HG03060 (cell line): Measurements from ENCODE around the gene ZNF480.
"Not testable (repeated sequence)": the region's sequence is repeated elsewhere in the genome, so short reads cannot be mapped to it uniquely, and the experiment has no call there.

Experiments
- ATAC-seq: cut with Tn5 transposase; IDR thresholded peaks from one replicate; pipeline ENCODE4 v1.9.1; 2021; ENCODE audit warnings: low read depth, moderate number of reproducible peaks; ENCODE audit not compliant: unreplicated experiment

The ZNF480 gene

DNA sequence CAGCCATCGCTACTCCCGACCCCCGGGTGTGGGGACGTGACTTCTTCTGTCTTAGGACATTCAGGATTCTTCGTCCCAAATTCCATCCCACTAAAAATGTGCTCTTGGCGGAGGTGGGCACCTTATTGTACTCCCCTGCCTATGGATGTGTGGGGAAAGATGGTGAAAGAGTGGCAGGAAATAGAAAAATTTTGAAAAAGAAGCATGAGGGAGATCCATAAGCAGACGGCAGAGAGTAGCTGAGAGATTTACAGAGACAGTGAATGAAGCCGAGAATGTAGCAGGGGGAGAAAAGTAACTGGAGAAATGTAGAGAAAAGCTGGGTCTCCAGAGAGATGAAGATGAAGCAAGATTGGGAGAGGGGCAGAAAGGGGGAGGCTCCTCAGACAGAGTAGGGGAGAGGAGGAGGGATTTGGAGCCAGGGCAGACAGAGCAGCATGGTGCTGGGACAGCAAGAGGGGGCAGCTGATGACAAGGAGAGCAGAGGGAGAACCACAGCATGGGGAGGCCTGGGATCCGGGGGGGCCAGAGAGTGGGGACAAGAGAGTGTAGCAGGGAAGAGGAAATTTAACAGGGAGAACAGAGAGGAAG is 39.9 kb downstream of the ZNF480 start:
- no peak for ATAC-seq

DNA sequence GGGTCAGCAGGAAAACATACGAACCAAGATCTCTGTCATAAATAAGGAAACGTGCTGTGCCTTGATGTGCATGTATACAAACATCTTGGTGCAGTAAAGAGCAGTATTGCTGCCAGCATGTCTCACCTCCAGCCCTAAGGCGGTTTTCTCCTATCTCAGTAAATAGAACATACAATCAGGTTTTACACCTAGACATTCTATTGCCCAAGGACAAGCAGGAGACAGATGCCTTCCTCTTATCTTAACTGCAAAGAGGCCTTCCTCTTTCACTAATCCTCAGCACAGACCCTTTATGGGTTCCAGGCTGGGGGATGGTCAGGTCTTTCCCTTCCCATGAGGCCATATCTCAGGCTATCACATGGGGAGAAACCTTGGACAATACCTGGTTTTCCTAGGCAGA is 42.1 kb downstream of the ZNF480 start:
- not testable (repeated sequence) for ATAC-seq

DNA sequence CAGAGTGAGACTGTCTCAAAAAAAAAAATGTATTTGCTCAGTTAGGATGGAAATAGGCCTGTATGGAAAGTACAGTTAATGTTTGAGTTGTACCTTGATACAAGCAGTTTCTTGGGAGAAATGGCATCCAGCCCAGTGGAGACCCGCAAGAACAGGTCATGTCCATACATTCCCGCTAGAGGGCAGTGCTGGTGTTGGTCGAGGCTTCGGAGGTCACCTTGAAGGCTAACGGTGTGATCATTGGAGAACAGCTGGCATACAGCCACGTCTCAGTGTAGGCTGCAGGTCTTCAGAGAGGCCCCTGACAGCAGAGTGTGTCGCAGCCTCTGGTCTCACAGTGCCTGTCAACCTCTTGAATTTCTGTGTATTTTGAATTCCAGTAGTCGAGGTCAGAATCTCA is 46.6 kb downstream of the ZNF480 start:
- ATAC-seq, result no peak

GRCh38 chr19:52345162-52345561 is 48.2 kb downstream of the ZNF480 start:
- no peak for ATAC-seq

DNA sequence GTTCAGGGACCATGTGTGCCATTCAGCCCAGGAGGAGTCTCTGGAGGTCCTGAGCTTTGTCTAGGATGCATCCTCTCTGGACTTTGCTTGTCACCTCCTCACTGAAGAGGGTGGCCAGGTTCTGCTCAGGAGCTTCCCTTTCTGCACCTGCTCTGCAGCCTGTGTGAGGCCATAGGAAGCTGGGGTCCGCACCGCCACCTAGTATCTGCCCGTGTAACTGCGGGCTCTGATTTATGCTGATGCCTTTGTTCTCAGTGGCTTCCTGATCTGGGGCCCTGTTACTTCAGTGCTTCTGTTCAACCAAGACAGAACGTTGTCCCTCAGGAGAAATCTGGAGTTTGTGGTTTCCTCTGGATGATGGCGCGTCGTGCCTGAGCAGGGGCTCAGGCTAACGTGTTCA is 54.5 kb downstream of the ZNF480 start:
- ATAC-seq, result no peak

DNA sequence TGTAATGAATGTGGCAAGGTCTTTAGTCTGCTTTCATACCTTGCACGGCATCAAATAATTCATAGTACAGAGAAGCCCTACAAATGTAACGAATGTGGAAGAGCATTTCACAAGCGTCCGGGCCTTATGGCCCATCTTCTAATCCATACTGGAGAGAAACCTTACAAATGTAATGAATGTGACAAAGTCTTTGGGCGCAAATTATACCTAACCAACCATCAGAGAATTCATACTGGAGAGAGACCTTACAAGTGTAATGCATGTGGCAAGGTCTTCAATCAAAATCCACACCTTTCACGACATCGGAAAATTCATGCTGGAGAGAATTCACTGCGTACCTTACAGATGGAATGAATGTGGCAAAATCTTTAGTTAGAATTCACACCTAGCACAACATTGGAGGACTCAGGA is 69.5 kb downstream of the ZNF480 start:
- ATAC-seq, result no peak

- no peak for ATAC-seq
These were observed 72.8 kb downstream of the ZNF480 start, which contains the start of gene ZNF880 for GRCh38 chr19:52369559-52370340. TSS of gene ZNF880 (plus strand) at chr19:52369923. CDS start at chr19:52369966, 43 bp downstream.

DNA sequence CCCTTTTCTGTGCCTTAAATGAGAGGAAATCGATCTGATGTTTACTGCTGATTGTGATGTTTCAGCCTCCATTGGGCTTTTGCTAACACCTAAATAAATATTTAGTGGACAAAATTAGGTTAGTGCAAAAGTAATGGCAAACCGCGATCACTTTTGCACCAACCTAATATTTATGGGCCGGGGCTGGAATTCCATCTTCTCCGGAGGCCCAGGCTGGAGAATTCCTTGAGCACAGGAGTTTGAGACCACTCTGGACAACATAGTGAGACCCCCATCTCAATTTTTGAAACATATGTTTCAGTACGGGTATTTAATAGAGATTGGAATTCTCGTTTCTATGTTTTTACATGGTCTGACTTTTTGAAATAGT is 73.4 kb downstream of the ZNF480 start:
- no peak for ATAC-seq
